ENCODE measurements around the gene GNA12.

Gene GNA12

GRCh38 chr7:2777898-2778535, 66.1 kb downstream of the GNA12 start:
- no peak for TF ChIP-seq CTCF (IDR thresholded peaks at IDR 0.05; ENCODE audit: borderline replicate concordance, extremely low read depth, low read length, poor library complexity, severe bottlenecking)
- no peak for TF ChIP-seq EZH2 (IDR thresholded peaks at IDR 0.05; ENCODE audit: borderline replicate concordance, low read depth, low read length, severe bottlenecking)
- Histone ChIP-seq H3K4me3 (ENCODE audit: low read depth in 1 of 2, low read length in 2 of 2) (no peak overlapping the region), H3K4me1 (ENCODE audit: insufficient read depth, low read length) (no peaks in the 10 kb centered on the region), H3K36me3 (ENCODE audit: insufficient read depth, low read length) (peaks cover 3% of the 10 kb centered on the region; the same call in 1 of the 2 replicates), H3K79me2 (ENCODE audit: insufficient read depth, low read length) (no peaks in the 10 kb centered on the region), H3K9me3 (ENCODE audit: insufficient read depth, low read length, severe bottlenecking) (no peaks in the 10 kb centered on the region), H3K27me3 (ENCODE audit: insufficient read depth, low read length, poor library complexity) (no peaks in the 10 kb centered on the region), H3K4me2 (ENCODE audit: insufficient read depth, low read length) (no peak overlapping the region), H3K27ac (ENCODE audit: low read length) (no peak overlapping the region), H3K9ac (ENCODE audit: low read depth, low read length) (no peak overlapping the region), H2AFZ (ENCODE audit: low read depth, low read length) (no peak overlapping the region), H4K20me1 (ENCODE audit: insufficient read depth, low read length) (no peaks in the 10 kb centered on the region)
- ATAC-seq (ENCODE audit: insufficient read depth, low read depth), result no peak
- no peak for DNase-seq

- ATAC-seq (ENCODE audit: insufficient read depth, low read depth), result no peak
- no peak for TF ChIP-seq EZH2 (IDR thresholded peaks at IDR 0.05; ENCODE audit: borderline replicate concordance, low read depth, low read length, severe bottlenecking)
- TF ChIP-seq CTCF (IDR thresholded peaks at IDR 0.05; ENCODE audit: borderline replicate concordance, extremely low read depth, low read length, poor library complexity, severe bottlenecking), result no peak
- Histone ChIP-seq H3K36me3 (ENCODE audit: insufficient read depth, low read length) (peaks cover 3% of the 10 kb centered on the region; the same call in 1 of the 2 replicates), H2AFZ (ENCODE audit: low read depth, low read length) (no peak overlapping the region), H3K4me2 (ENCODE audit: insufficient read depth, low read length) (no peak overlapping the region), H4K20me1 (ENCODE audit: insufficient read depth, low read length) (no peaks in the 10 kb centered on the region), H3K27ac (ENCODE audit: low read length) (no peak overlapping the region), H3K27me3 (ENCODE audit: insufficient read depth, low read length, poor library complexity) (no peaks in the 10 kb centered on the region), H3K9ac (ENCODE audit: low read depth, low read length) (no peak overlapping the region), H3K4me3 (ENCODE audit: low read depth in 1 of 2, low read length in 2 of 2) (no peak overlapping the region), H3K9me3 (ENCODE audit: insufficient read depth, low read length, severe bottlenecking) (no peaks in the 10 kb centered on the region), H3K4me1 (ENCODE audit: insufficient read depth, low read length) (no peaks in the 10 kb centered on the region), H3K79me2 (ENCODE audit: insufficient read depth, low read length) (no peaks in the 10 kb centered on the region)
- no peak for DNase-seq
These were observed 67.7 kb downstream of the GNA12 start for GRCh38 chr7:2776401-2776800.

GRCh38 chr7:2775785-2776184, 68.3 kb downstream of the GNA12 start:
- Histone ChIP-seq H3K27ac (ENCODE audit: low read length) (no peak overlapping the region), H3K9me3 (ENCODE audit: insufficient read depth, low read length, severe bottlenecking) (no peaks in the 10 kb centered on the region), H3K79me2 (ENCODE audit: insufficient read depth, low read length) (no peaks in the 10 kb centered on the region), H3K27me3 (ENCODE audit: insufficient read depth, low read length, poor library complexity) (no peaks in the 10 kb centered on the region), H3K9ac (ENCODE audit: low read depth, low read length) (no peak overlapping the region), H3K4me1 (ENCODE audit: insufficient read depth, low read length) (no peaks in the 10 kb centered on the region), H3K36me3 (ENCODE audit: insufficient read depth, low read length) (peaks cover 3% of the 10 kb centered on the region; the same call in 1 of the 2 replicates), H3K4me2 (ENCODE audit: insufficient read depth, low read length) (no peak overlapping the region), H3K4me3 (ENCODE audit: low read depth in 1 of 2, low read length in 2 of 2) (no peak overlapping the region), H2AFZ (ENCODE audit: low read depth, low read length) (no peak overlapping the region), H4K20me1 (ENCODE audit: insufficient read depth, low read length) (no peaks in the 10 kb centered on the region)
- DNase-seq (no peak), ATAC-seq (ENCODE audit: insufficient read depth, low read depth) (no peak)
- TF ChIP-seq EZH2 (IDR thresholded peaks at IDR 0.05; ENCODE audit: borderline replicate concordance, low read depth, low read length, severe bottlenecking) (no peak), CTCF (IDR thresholded peaks at IDR 0.05; ENCODE audit: borderline replicate concordance, extremely low read depth, low read length, poor library complexity, severe bottlenecking) (no peak)

All from DND-41 (cell line).